ENCODE measurements around the gene NR3C1. TPM values are rescaled to one million over a fixed set of nuclear protein-coding genes. Genes with fewer than 3 reads are reported as not detected.

NR3C1 gene
- total RNA-seq, 2 donors from 2014 or later, result 56.5 to 58.1 TPM

DNA sequence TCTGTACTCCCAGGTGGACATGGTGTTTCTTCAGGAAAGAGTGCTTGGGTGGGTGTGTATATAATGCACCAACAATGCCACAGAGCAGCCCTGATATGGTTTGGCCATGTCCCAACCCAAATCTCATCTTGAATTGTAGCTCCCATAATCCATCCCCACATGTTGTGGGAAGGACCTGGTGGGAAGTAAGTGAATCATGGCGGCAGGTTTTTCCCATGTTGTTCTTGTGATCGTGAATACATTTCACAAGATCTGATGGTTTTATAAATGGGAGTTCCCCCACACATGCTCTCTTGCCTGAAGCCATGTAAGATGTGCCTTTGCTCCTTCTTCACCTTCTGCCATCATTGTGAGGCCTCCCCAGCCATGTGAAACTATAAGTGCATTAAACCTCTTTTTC, 158.5 kb downstream of the NR3C1 start:
- Histone ChIP-seq H3K9me3 (no peaks in the 10 kb centered on the region), H3K27ac (peak overlapping the region in 1 of 2 donors; percentile 56), H3K4me3 (no peak overlapping the region), H3K36me3 (no peaks in the 10 kb centered on the region), H3K27me3 (replicated peaks; ENCODE audit: insufficient read depth) (no peaks in the 10 kb centered on the region), H3K4me1 (ENCODE audit: control insufficient read depth in 1 of 2, low read depth in 2 of 2) (peaks cover 11 to 40% of the 10 kb centered on the region in 2 donors)
- DNase-seq (ENCODE audit: low spot score), result no peak
- TF ChIP-seq, protein P1, sequence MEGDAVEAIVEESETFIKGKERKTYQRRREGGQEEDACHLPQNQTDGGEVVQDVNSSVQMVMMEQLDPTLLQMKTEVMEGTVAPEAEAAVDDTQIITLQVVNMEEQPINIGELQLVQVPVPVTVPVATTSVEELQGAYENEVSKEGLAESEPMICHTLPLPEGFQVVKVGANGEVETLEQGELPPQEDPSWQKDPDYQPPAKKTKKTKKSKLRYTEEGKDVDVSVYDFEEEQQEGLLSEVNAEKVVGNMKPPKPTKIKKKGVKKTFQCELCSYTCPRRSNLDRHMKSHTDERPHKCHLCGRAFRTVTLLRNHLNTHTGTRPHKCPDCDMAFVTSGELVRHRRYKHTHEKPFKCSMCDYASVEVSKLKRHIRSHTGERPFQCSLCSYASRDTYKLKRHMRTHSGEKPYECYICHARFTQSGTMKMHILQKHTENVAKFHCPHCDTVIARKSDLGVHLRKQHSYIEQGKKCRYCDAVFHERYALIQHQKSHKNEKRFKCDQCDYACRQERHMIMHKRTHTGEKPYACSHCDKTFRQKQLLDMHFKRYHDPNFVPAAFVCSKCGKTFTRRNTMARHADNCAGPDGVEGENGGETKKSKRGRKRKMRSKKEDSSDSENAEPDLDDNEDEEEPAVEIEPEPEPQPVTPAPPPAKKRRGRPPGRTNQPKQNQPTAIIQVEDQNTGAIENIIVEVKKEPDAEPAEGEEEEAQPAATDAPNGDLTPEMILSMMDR (IDR thresholded peaks at IDR 0.05), result no peak
- no peak for ATAC-seq (ENCODE audit: insufficient number of reproducible peaks, low FRiP score, low read depth)

- peaks cover 9 to 34% of the 10 kb centered on the region in 2 donors for H3K4me1 ChIP-seq (ENCODE audit: control insufficient read depth in 1 of 2, low read depth in 2 of 2)
- no peaks in the 10 kb centered on the region for H3K36me3 ChIP-seq
- peak overlapping the region; percentile 50 for H3K4me3 ChIP-seq
- no peaks in the 10 kb centered on the region for H3K27me3 ChIP-seq (replicated peaks; ENCODE audit: insufficient read depth)
- TF ChIP-seq, protein P1 (IDR thresholded peaks at IDR 0.05), result no peak
- DNase-seq (ENCODE audit: low spot score), result peak; percentile 53
- H3K9me3 ChIP-seq, result no peaks in the 10 kb centered on the region
- peak; percentile 81 for ATAC-seq (ENCODE audit: insufficient number of reproducible peaks, low FRiP score, low read depth)
- H3K27ac ChIP-seq, result peak overlapping the region; percentile 56 to 70
These were observed 159.3 kb downstream of the NR3C1 start for GRCh38 chr5:143244000-143244736.

DNA sequence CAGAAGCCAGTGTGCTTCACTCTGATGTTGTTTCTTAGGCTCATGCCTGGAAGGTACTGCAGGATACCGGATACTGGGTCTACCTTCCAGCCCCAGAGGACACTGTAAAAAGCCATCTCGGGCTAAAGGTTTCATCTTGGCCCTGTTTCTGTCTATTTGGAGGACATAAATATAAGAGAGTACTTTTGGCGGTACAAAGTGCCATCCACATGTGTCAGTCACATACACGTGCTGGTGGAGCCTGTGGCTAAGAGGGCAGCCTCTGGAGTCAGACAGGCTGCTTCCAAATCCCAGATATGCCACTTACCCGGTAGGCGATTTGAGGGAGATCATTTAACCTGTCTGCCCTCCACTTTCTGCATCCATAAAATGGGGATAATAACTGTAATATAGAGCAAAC, 160.4 kb downstream of the NR3C1 start:
- TF ChIP-seq, protein P1 (IDR thresholded peaks at IDR 0.05), result no peak
- H3K27ac ChIP-seq, result peak overlapping the region in 1 of 2 donors; percentile 56
- no peaks in the 10 kb centered on the region for H3K9me3 ChIP-seq
- H3K27me3 ChIP-seq (replicated peaks; ENCODE audit: insufficient read depth), result no peaks in the 10 kb centered on the region
- H3K4me3 ChIP-seq, result no peak overlapping the region
- H3K36me3 ChIP-seq, result no peaks in the 10 kb centered on the region
- H3K4me1 ChIP-seq (ENCODE audit: control insufficient read depth in 1 of 2, low read depth in 2 of 2), result peaks cover 3 to 24% of the 10 kb centered on the region in 2 donors
- DNase-seq (ENCODE audit: low spot score) (no peak), ATAC-seq (ENCODE audit: insufficient number of reproducible peaks, low FRiP score, low read depth) (no peak)

GRCh38 chr5:143241892-143242291, 161.6 kb downstream of the NR3C1 start:
- TF ChIP-seq, protein P1 (IDR thresholded peaks at IDR 0.05), result no peak
- H3K27ac ChIP-seq, result no peak overlapping the region
- no peaks in the 10 kb centered on the region for H3K36me3 ChIP-seq
- no peak overlapping the region for H3K4me3 ChIP-seq
- ATAC-seq (ENCODE audit: insufficient number of reproducible peaks, low FRiP score, low read depth) (no peak), DNase-seq (ENCODE audit: low spot score) (no peak)
- H3K27me3 ChIP-seq (replicated peaks; ENCODE audit: insufficient read depth), result no peaks in the 10 kb centered on the region
- H3K9me3 ChIP-seq, result no peaks in the 10 kb centered on the region
- peaks cover 3 to 24% of the 10 kb centered on the region in 2 donors for H3K4me1 ChIP-seq (ENCODE audit: control insufficient read depth in 1 of 2, low read depth in 2 of 2)

DNA sequence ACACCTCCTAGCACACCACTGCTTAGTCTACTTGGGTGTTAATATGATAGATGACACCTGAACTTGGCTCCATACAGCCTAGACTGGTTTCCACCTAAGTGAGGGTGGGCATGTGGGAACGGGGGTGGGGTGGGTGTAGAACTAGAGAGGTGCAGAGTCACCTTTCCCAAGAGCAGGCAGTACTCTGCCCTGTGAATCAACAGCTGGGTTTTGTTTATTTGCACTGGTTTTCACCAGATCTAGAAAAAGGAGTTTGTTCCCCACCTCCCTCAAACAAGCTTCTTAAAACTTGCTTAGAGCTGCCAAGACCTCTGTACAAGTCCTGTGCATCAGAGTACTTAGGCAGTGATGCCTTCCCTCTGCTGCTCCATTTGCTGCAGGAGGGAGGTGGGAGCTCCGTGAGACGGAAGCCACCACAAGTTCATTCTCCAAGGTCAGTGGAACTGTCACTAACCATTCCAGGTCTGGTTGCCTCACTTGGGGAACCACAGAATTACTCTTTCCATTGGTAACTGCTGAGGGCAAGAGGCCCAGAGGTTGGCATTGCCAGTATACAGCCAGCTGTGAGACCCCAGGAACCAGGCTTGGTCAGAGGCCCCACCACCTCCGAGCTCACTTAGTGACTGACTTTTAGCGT, 163.5 kb downstream of the NR3C1 start:
- H3K4me3 ChIP-seq, result no peak overlapping the region
- H3K9me3 ChIP-seq, result no peaks in the 10 kb centered on the region
- no peaks in the 10 kb centered on the region for H3K27me3 ChIP-seq (replicated peaks; ENCODE audit: insufficient read depth)
- H3K27ac ChIP-seq, result no peak overlapping the region
- no peak for ATAC-seq (ENCODE audit: insufficient number of reproducible peaks, low FRiP score, low read depth)
- H3K4me1 ChIP-seq (ENCODE audit: control insufficient read depth in 1 of 2, low read depth in 2 of 2), result peaks cover 3 to 32% of the 10 kb centered on the region in 2 donors
- no peak for DNase-seq (ENCODE audit: low spot score)
- no peaks in the 10 kb centered on the region for H3K36me3 ChIP-seq
- TF ChIP-seq, protein P1 (IDR thresholded peaks at IDR 0.05), result no peak
